ENCODE measurements around the gene SEC11A.

SEC11A gene

GRCh38 chr15:84638103-84638502, 77.8 kb downstream of the SEC11A start:
- H3K27ac ChIP-seq (ENCODE audit: low read depth, low read length, severe bottlenecking) = no peak overlapping the region
- 87% methylated on average over 3 of the region's 3 CpGs; no CpG with 5 or more reads in 1 of the 2 experiments for WGBS, 2 experiments (ENCODE audit: insufficient coverage in 2 of 2)
- no peaks in the 10 kb centered on the region for H3K4me1 ChIP-seq (ENCODE audit: control insufficient read depth, insufficient read depth, low read length, poor library complexity, severe bottlenecking)
- peaks cover 68% of the 10 kb centered on the region for H3K36me3 ChIP-seq (ENCODE audit: control insufficient read depth, insufficient read depth, low read length)
- H3K4me3 ChIP-seq (ENCODE audit: extremely low read depth, insufficient read depth, low read length, poor library complexity, severe bottlenecking) = no peak overlapping the region
- no peaks in the 10 kb centered on the region for H3K9me3 ChIP-seq (ENCODE audit: control insufficient read depth, low read length)

GRCh38 chr15:84634228-84634837, 81.6 kb downstream of the SEC11A start:
- H3K4me1 ChIP-seq (ENCODE audit: control insufficient read depth, insufficient read depth, low read length, poor library complexity, severe bottlenecking) = no peaks in the 10 kb centered on the region
- no peak overlapping the region for H3K27ac ChIP-seq (ENCODE audit: low read depth, low read length, severe bottlenecking)

GRCh38 chr15:84633311-84634227, 82.4 kb downstream of the SEC11A start:
- Histone ChIP-seq H3K27ac (ENCODE audit: low read depth, low read length, severe bottlenecking) (no peak overlapping the region), H3K36me3 (ENCODE audit: control insufficient read depth, insufficient read depth, low read length) (peaks cover 23% of the 10 kb centered on the region), H3K9me3 (ENCODE audit: control insufficient read depth, low read length) (no peaks in the 10 kb centered on the region), H3K4me3 (ENCODE audit: extremely low read depth, insufficient read depth, low read length, poor library complexity, severe bottlenecking) (peak overlapping the region; percentile 55), H3K4me1 (ENCODE audit: control insufficient read depth, insufficient read depth, low read length, poor library complexity, severe bottlenecking) (no peaks in the 10 kb centered on the region)
- WGBS, 2 experiments (ENCODE audit: insufficient coverage in 2 of 2) = 1 to 2% methylated on average over 90 to 91 of the region's 105 CpGs

More at GRCh38 chr15:84634228-84634837, 81.6 kb downstream of the SEC11A start:
- Histone ChIP-seq H3K4me3 (ENCODE audit: extremely low read depth, insufficient read depth, low read length, poor library complexity, severe bottlenecking) (peak overlapping the region; percentile 55), H3K9me3 (ENCODE audit: control insufficient read depth, low read length) (no peaks in the 10 kb centered on the region), H3K36me3 (ENCODE audit: control insufficient read depth, insufficient read depth, low read length) (peaks cover 30% of the 10 kb centered on the region)
- WGBS, 2 experiments (ENCODE audit: insufficient coverage in 2 of 2) = 18 to 34% methylated on average over 15 to 20 of the region's 23 CpGs

GRCh38 chr15:84631706-84632272, 84.2 kb downstream of the SEC11A start:
- no peaks in the 10 kb centered on the region for H3K9me3 ChIP-seq (ENCODE audit: control insufficient read depth, low read length)
- WGBS, 2 experiments (ENCODE audit: insufficient coverage in 2 of 2) = 81 to 98% methylated on average over 4 to 6 of the region's 7 CpGs
- no peaks in the 10 kb centered on the region for H3K4me1 ChIP-seq (ENCODE audit: control insufficient read depth, insufficient read depth, low read length, poor library complexity, severe bottlenecking)
- H3K4me3 ChIP-seq (ENCODE audit: extremely low read depth, insufficient read depth, low read length, poor library complexity, severe bottlenecking) = peak overlapping the region; percentile 62
- peaks cover 11% of the 10 kb centered on the region for H3K36me3 ChIP-seq (ENCODE audit: control insufficient read depth, insufficient read depth, low read length)
- H3K27ac ChIP-seq (ENCODE audit: low read depth, low read length, severe bottlenecking) = no peak overlapping the region

GRCh38 chr15:84629033-84629432, 86.9 kb downstream of the SEC11A start:
- no peaks in the 10 kb centered on the region for H3K9me3 ChIP-seq (ENCODE audit: control insufficient read depth, low read length)
- no peaks in the 10 kb centered on the region for H3K36me3 ChIP-seq (ENCODE audit: control insufficient read depth, insufficient read depth, low read length)
- 96 to 97% methylated on average over 4 of the region's 9 CpGs for WGBS, 2 experiments (ENCODE audit: insufficient coverage in 2 of 2)

GRCh38 chr15:84625123-84625522, 90.8 kb downstream of the SEC11A start:
- WGBS, 2 experiments (ENCODE audit: insufficient coverage in 2 of 2) = 86 to 100% methylated on average over 1 of the region's 2 CpGs
- Histone ChIP-seq H3K27ac (ENCODE audit: low read depth, low read length, severe bottlenecking) (no peak overlapping the region), H3K4me3 (ENCODE audit: extremely low read depth, insufficient read depth, low read length, poor library complexity, severe bottlenecking) (no peak overlapping the region), H3K9me3 (ENCODE audit: control insufficient read depth, low read length) (peaks cover 25% of the 10 kb centered on the region), H3K36me3 (ENCODE audit: control insufficient read depth, insufficient read depth, low read length) (peaks cover 36% of the 10 kb centered on the region), H3K4me1 (ENCODE audit: control insufficient read depth, insufficient read depth, low read length, poor library complexity, severe bottlenecking) (no peaks in the 10 kb centered on the region)

More at GRCh38 chr15:84629033-84629432, 86.9 kb downstream of the SEC11A start:
- H3K4me3 ChIP-seq (ENCODE audit: extremely low read depth, insufficient read depth, low read length, poor library complexity, severe bottlenecking) = no peak overlapping the region
- no peak overlapping the region for H3K27ac ChIP-seq (ENCODE audit: low read depth, low read length, severe bottlenecking)
- no peaks in the 10 kb centered on the region for H3K4me1 ChIP-seq (ENCODE audit: control insufficient read depth, insufficient read depth, low read length, poor library complexity, severe bottlenecking)

- H3K36me3 ChIP-seq (ENCODE audit: control insufficient read depth, insufficient read depth, low read length) = peaks cover 44% of the 10 kb centered on the region
- peaks cover 32% of the 10 kb centered on the region for H3K9me3 ChIP-seq (ENCODE audit: control insufficient read depth, low read length)
- no peak overlapping the region for H3K4me3 ChIP-seq (ENCODE audit: extremely low read depth, insufficient read depth, low read length, poor library complexity, severe bottlenecking)
- no peak overlapping the region for H3K27ac ChIP-seq (ENCODE audit: low read depth, low read length, severe bottlenecking)
- H3K4me1 ChIP-seq (ENCODE audit: control insufficient read depth, insufficient read depth, low read length, poor library complexity, severe bottlenecking) = no peaks in the 10 kb centered on the region
- WGBS, 2 experiments (ENCODE audit: insufficient coverage in 2 of 2) = 98% methylated on average over 5 to 6 of the region's 7 CpGs
Observed at GRCh38 chr15:84624359-84624758, 91.6 kb downstream of the SEC11A start.

- Histone ChIP-seq H3K4me3 (ENCODE audit: extremely low read depth, insufficient read depth, low read length, poor library complexity, severe bottlenecking) (no peak overlapping the region), H3K4me1 (ENCODE audit: control insufficient read depth, insufficient read depth, low read length, poor library complexity, severe bottlenecking) (no peaks in the 10 kb centered on the region), H3K27ac (ENCODE audit: low read depth, low read length, severe bottlenecking) (no peak overlapping the region), H3K9me3 (ENCODE audit: control insufficient read depth, low read length) (peaks cover 39% of the 10 kb centered on the region), H3K36me3 (ENCODE audit: control insufficient read depth, insufficient read depth, low read length) (peaks cover 65% of the 10 kb centered on the region)
- 97 to 100% methylated on average over 10 to 14 of the region's 17 CpGs for WGBS, 2 experiments (ENCODE audit: insufficient coverage in 2 of 2)
Observed at GRCh38 chr15:84621358-84621979, 94.5 kb downstream of the SEC11A start.

GRCh38 chr15:84620626-84621025, 95.3 kb downstream of the SEC11A start:
- Histone ChIP-seq H3K27ac (ENCODE audit: low read depth, low read length, severe bottlenecking) (no peak overlapping the region), H3K9me3 (ENCODE audit: control insufficient read depth, low read length) (peaks cover 39% of the 10 kb centered on the region), H3K36me3 (ENCODE audit: control insufficient read depth, insufficient read depth, low read length) (peaks cover 71% of the 10 kb centered on the region), H3K4me3 (ENCODE audit: extremely low read depth, insufficient read depth, low read length, poor library complexity, severe bottlenecking) (no peak overlapping the region), H3K4me1 (ENCODE audit: control insufficient read depth, insufficient read depth, low read length, poor library complexity, severe bottlenecking) (no peaks in the 10 kb centered on the region)
- WGBS, 2 experiments (ENCODE audit: insufficient coverage in 2 of 2) = 95 to 100% methylated on average over 5 to 6 of the region's 8 CpGs
